NCI-H2196 (cell line): ENCODE data around the gene GALNT2.

Experiments
- DNase-seq: peaks from one replicate; lab custom pipeline; 2025; ENCODE audit not compliant: unreplicated experiment; lab: John Stamatoyannopoulos, UW

GALNT2 gene

DNA sequence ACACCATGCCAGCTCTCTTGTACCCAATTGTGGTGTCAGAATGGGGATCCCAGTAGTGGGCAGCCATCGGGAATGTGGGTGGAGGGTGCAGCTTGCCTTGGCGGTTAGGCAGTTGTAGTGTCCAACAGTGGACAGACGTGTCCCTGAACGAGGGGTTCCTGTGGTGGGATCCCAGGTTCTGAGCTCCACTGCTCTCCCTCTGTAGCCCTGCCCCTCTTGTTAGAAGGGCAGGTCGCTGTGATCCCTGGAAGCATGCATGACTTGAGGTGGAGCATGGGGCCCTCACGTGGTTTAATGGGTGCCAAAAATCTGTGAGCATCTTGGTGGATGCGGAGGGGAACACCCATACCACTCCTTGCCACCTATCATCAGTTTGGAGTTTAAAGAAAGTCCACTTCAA, 4.3 kb downstream of the GALNT2 start:
- no peak for DNase-seq

DNA sequence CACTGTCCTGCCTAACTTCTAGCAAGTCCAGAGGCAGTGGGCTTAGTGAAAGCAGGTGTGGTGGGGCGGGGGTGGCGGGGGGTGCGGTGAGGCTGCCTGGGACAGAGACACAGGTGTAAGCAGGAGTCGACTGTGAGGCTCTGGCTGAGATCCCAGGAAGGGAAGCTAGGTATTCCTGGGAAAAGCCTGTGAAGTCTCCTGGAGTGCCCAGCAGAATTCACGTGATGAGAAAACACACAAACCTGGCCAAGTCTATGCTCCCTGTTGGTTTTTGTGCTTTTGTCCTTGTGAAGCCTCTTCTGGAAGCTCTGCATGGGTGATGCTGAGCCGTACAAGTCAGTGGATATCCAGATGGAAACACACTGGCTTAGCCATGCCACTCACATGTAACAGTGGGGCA, 5.3 kb downstream of the GALNT2 start:
- DNase-seq, result peak; percentile 20

DNA sequence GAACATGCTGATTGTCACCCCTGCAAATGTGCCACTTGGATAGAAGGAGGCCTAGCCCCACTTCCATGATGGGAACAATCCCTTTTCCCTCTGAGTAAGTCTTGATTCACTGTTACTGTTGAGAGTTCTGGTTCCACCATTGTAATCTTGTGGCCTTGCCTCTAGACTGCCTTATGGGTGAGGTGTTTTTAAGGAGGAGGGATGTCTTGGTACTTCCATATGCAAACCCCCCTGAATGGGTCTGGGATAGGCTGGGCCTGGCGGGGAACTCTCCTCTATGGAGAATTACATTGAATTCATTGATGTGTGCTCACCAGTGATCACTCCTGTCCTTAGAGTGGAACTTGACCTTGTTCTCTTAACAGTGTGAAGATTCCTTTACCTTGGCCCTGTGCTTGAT, 5.8 kb downstream of the GALNT2 start:
- DNase-seq, result no peak

DNA sequence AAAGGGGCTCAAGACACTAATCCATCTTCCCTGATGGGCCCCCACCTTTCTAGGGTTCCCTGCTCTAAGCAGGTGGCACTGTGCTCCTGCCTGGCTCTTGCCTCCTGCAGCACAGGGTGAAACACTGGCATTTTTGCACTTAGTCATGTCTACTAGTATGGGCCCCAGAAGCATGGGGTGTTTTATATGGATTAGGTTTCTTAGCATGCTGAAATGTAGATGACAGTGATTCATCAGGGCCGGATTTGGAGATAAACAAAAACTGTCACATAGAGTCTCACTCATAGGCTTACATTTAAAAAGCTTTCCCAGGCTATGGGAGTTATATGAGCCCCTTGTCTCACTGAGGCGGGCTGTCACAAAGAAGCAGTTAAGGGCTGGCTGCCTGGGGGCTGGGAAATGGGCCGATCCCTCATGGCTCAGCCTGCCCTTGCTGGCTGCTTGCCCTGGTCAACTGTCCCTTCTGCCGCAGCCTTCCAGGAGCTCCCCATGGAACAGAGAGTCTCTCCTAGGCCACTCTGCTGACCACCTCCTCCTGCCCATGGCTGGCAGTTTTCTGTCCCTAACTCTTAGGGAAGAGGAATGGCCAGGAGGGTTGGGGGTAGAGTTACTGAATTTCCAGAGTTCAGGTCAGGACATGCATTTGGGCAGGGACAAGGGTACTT, 6.5 kb downstream of the GALNT2 start:
- no peak for DNase-seq

DNA sequence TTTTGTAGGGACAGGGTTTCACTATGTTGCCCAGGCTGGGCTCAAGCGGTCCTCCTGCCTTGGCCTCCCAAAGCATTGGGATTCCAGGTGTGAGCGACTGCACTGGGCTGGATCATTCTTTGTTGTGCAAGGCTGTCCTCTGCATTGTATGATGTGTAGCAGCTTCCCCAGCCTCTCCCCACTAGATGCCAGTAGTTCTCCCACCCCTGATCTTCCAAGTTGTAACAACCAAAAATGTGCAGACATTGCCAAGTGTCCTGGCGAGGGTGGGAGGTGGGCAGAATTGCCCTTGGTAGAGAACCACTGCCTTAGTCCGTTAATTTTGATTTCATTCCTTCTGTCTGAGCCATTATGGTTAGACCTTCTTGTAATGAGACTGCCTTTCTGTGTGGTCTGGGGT, 7.2 kb downstream of the GALNT2 start:
- DNase-seq, result no peak

DNA sequence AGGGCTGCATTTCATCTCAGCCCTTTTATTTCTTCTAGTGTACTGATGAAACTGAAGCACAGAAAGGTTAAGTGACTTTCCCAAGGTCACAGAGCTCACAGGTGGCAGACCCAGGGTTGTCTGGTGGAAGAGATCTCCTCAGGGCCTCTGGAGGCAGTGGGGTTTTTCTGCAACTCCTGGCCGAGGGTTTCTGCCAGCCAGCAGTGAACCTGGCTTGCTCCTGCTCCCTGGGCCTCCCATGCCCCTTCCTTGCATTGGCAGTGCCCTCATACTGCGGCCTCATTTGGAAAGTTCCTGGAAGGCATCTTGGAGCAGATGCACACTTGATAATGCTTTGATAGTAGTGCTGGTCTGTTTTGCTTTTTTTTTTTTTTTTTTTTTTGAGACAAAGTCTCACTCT, 7.7 kb downstream of the GALNT2 start:
- no peak for DNase-seq

DNA sequence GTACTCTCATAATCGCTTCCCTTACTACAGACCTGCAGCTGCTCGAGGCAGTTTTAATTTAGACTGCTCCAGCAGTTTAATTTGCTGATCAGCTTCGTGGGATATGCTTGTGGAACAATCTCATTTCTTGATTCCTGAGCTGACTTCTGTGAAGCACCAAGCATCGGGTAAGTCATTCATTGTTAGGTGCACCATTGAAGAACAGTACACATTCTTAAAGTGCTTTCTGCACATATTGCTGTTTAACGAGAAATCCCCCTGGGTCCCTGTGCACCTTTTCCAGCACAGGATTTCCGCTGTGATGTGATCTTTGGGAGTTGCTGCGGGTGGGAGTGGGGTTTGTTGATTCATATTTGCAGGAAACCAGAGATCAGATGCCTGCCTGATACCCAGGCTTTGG, 9.1 kb downstream of the GALNT2 start:
- DNase-seq, result no peak

DNA sequence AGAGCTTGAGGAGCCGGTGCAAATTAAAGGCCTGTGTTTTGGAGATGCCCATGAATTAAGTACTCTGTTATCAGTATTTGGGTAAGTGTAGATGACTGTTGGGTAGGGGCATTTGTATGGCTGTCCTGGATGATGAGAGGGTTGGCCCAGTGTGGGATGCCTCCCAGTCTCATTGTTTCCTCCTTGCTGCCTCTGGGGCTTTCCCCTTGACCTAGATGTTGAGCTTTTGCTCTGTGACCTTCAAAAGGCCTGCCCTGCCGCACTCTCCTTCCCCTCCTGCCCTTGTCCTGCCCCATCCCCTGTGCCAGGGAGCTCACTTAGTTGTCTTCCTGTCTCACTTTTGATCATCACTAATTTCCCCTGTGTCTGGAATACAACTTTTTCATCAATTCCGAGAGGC, 10.0 kb downstream of the GALNT2 start:
- no peak for DNase-seq

DNA sequence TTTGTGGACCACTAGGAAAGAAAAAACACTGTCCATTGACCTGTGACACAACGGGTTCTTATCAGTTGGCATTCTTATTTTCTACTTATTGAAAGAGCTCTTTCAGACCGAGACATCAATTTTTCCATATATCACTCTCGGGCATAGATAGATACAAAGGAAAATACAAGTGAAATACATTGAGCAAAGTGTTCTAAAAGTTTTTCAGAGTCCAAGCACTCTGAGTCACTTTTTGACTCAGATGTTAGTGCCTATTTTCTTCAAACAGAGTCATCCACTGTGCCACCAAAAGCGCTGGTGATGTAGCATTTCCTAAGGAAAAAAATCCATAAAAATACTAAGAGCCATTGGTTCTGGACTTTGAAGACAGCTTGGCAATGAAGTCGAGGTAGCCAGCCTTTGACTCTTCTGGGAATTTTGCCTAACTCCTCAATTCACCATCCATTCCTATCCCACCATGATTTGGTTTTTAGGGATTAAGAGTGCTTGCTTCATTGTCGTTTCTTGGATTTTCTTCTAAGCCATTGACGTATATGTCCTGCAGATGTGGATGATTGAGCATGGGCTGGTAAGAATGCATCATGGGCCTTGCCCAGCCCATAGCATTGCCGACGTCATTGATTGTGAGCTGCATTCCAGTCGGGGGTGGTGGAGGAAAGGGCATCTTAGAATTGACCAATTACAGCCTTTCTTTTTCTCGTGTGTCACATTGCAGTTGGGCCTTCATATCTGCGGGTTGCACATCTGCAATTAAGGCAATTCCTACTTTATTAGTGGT, 10.6 kb downstream of the GALNT2 start:
- no peak for DNase-seq

DNA sequence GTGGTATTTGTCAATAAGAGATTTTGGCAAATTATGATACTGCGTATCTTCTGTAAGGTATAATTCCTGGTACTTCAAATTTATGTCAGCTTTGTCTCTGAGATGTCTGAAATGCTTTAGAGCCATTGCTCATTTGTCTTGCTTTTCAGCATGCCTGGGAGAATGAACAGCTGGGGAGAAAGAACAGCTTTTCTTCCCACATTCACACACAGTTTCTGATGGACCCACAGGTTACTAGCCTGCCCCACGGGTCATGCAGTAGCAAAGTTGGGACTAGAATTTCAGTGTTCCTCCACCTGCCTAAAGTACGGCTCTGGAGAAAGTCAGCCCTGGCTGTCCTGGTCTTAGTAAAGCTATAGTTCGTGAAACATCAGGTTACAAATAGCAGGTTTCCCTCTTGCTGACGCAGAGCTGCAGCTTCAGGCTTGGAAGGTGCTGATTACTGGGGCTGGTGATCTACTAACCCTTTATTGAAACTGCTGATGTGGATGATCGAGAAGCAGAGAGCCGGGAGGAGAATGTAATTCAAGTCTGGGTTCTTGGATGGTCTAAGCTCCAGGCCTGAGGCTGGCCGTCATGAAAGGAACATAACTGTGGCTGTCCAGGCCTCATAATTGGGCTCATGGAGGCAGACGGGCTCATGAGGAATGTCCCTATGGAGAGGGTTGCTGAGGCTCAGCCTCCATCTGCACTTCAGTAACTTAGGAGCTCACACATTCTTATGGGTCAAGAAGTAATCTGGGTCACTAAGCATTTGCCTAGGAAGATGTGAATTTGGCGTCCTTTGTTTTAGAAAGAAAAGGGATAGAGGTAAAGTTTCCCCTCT, 12.4 kb downstream of the GALNT2 start:
- DNase-seq, result no peak

DNA sequence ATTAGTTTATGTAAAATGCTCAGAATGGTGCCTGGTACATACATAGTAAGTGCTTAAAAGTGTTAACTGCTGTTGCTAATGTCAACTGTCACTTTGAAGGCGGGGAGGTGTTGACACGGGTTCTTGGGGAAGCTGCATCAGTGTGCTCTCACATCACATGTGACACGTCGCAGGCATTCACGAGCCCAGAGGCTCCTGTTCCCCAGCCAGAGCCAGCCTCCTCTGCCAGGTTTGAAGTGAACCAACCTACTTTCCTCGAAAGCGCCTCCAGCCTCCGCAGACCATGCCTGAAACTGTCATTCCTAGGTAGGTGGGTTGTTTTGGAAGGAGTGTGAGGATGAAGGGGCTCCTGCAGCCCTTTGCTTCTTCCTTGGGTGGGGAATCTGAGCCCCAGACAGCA, 13.8 kb downstream of the GALNT2 start:
- DNase-seq, result no peak

DNA sequence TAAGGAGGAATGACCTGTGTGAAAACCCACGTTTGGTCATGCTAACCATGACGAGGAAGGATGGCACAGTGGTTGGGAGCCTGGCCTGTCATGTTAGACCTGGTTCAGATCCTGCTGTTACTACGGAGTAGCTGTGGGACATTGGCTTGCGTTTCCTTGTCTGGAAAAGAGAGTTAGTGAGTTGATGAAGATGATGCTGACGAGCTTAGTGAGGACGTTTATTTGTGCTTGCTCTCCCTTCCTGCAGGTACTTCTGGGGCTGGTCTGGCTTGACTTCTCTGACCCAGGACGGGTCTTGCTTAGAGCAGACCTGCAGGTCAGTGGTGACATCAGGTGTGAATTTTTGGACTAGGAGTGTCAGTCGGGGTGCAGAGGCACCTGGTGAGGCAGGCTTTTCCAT, 14.7 kb downstream of the GALNT2 start:
- no peak for DNase-seq

DNA sequence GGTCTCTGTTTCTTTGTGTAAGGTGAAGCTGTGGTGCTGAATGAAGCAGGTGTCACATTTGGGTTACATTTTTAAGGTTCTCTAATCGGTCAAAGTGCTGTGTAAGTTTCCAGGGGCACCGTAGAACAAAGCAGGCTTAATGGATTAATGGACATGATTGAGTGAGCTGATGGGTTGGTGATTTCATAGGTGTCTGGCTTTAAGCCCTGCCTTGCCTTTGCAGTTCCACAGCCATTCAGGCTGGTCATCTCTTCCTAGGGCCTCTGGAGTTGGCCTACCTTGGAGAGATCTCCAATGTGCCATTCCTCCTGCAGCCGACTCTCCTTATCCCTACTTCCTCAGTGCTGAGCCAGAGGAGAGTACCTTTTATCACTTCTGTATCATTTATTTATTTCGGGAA, 15.2 kb downstream of the GALNT2 start:
- DNase-seq, result no peak

DNA sequence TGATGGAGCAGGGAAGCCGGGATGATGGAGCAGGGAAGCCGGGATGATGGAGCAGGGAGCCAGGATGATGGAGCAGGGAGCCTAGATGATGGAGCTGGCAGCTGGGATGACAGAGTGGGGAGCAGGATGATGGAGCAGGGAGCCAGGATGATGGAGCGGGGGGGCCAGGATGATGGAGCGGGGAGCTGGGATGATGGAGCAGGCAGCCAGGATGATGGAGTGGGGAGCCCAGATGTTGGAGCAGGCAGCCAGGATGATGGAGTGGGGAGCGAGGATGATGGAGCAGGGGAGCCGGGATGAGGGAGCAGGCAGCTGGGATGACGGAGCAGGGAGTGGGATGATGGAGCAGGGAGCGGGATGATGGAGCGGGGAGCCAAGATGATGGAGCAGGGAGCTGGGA, 16.0 kb downstream of the GALNT2 start:
- no peak for DNase-seq

DNA sequence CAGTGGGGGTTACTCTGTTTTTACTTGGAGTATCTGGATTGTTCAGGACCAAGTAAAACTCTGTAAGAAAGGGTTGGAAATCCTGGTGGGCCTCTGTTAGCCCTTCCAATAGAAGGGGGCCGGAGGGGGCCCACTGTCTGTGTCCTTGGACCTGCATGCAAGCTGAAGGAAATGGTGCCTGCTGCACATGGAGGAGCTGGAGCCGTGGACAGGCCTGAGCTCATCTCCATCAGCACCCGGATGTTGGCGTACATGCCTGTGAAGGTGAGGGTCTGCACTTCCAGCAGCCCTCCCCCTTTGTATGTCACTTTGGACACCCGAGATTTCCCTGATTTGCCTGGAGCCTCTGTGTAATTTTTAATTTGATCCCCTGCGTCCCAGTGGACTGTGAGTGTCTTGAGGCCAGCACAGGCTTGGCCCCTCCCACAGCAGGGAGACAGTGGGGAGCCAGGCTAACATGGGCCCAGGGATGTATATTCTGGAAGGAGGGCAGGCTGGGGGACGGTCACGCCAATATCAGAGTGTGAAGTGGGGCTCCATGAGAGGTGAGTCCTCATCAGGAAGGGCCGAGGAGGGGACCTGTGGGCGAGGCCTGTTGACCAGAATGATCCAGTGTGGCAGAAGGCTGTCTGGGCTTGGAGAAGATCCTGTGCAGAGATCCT, 16.8 kb downstream of the GALNT2 start:
- DNase-seq, result no peak

DNA sequence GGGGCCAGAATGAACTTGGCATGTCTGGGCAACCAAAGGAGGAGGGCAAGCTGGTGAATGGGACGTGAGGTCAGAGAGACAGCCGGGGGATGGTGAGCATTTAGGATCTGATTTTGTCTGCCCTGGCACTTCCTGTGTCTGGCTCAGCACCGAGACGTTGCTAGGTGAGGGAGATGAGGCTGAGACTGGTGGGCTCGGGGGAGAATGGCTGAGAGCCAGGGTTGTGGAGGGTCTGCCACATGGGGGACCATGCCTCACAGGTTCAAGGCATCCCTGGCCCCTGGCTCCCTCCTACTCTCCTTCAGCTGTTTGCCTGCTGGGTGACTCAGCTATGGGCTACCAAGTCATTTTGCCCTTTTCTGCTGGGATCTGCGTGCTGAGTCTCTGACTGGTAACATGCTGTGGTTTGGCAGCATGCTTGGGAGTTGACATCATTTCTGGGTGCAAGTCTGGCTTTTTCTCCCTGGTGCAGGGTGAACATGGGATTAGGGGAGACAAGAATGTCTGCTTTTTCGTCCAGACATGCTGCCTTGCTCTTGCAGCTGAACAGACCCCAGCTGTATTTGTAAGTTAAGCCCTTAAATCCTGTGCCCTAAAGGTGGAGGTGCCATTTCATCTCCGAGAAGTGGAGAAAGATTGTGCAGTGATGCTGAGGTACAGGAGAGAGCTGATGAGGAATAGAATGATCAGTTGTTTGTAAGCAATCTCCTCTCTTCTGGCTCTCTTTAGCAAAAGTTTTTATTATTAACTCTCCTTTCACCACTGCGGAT, 17.6 kb downstream of the GALNT2 start:
- DNase-seq, result peak; percentile 77

DNA sequence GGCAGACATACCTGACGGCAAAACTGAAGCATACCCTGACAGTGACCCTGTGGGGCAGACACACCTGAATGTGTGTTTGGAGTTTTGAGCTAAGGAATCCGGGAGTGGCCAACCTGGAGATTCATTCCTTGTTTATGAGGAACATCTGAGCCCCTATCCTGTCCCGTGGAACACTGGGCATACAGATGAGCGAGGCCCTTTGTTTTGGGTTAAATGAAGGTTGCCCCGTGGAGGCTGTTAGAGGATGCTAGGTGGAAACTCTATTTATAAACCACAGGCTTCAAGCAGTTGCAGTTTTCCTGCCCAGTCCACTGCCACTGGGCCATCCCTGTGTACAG, 18.1 kb downstream of the GALNT2 start:
- DNase-seq, result no peak

DNA sequence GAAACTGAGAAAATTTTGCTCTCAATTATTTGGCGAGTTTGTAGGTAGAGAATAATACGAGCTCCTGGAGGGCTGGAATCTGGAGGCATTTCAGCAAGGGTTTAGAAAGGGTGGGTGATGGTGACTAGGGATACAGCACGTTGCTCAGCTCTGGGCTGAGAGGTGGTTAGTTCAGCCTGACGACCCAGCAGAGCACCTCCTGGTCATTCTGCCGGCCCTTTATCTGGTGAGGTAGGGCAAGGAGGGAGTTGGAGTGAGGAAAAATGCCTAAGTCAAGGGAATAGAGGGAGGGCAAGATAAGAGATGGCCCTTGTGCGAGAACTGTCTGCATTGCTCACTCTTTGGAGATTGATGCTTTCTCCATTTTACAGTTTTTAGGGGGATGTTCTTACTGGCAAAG, 19.1 kb downstream of the GALNT2 start:
- DNase-seq, result no peak

DNA sequence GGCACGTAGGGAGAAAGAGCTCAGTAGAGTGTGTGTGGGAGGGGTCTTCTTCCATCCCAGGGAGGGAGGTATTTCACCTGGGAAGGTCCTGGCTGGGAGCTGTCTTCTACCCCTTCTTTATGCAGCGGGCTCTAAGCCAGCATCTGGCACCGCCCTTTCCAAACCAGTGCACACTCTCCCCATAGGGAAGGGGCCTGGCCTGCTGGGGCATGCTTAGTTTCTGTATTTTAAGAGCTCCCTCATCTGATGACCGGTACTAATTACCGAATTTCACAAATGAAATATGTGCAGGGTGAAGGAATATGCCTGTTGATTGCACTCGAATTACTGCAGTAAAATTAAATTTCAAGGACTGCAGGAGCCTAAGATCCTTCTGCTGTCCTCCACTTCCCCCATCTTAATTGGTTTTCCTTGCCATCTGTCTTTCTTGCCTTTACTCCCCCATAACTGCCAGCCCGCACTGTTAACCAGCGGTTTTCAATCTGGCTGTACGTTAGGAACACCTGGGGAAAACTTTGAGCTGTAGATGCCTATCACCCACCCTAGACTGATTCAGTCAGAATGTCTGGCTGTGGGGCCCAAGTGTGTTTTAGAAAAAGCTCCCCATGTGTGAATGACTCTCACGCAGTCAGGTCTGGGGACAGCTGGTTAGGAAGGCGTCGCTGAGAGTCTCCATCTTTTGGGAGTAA, 20.1 kb downstream of the GALNT2 start:
- DNase-seq, result no peak

DNA sequence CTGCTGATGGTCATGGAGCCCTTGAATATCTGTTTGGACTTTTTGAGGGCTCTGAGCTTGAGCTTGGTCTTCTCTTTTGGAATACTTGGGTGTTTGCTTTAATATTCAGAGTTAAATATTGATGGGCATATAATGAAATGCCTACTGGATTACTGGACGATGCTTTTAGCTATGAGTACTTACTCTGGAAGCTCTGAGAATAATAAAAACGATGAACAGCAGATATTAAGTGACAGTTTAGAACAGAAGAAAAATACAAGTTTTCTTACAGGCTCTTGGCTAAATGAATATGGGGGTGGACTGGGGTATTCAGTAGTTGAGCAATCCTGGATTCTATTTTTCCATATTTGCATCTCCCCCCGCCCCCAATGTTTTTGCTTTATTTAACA, 20.7 kb downstream of the GALNT2 start:
- DNase-seq, result no peak
